K562 (cell line): ENCODE data around the gene MYOM1. TPM values are rescaled to one million over a fixed set of nuclear protein-coding genes. Genes with fewer than 3 reads are reported as not detected.

Experiments used
- ATAC-seq: fragments of 200-7000 bp; cut with Tn5 transposase; 3 replicates; pipeline ENCODE4 v1.9.1; 2020; ENCODE audit warnings: moderate library complexity
- BruUV-seq: library from RNA; stranded (reverse); fragments of 400-500 nt; replicated peaks from 2 replicates; lab custom pipeline; 2021; lab: Mats Ljungman, UMichigan
- CTCF ChIA-PET: fragments of 300-600 bp; formaldehyde crosslinking; extraction: SDS; loops from one replicate; lab custom pipeline; 2021; ENCODE audit warnings: low intra/inter-chr PET ratio; lab: Yijun Ruan, JAX
- POLR2A ChIA-PET: fragments of 300-600, 350-650 bp; sonication (Branson Sonifier 250); formaldehyde crosslinking; extraction: SDS; loops from one replicate; lab custom pipeline; 2021; ENCODE audit warnings: antibody characterized with exemption, inconsistent platforms; lab: Yijun Ruan, JAX
- DNase-seq, 4 experiments: peaks; one replicate each; pipeline versions ENCODE4 v3.0.0 to v3.0.0-alpha.2; 2011 to 2018; ENCODE audit warnings: low spot score in 3 of 4, mixed read lengths in 3 of 4; ENCODE audit errors: extremely low read depth in 1 of 4
- FAIRE-seq: peaks from 2 replicates; lab custom pipeline; 2011; peaks lifted over from hg19 to GRCh38; lab: Jason Lieb, UNC
- H2AFZ ChIP-seq: 2 replicates; pipeline ENCODE4 v1.6.0; 2011; ENCODE audit warnings: low read depth, low read length, control low read depth, inconsistent platforms
- H3K27ac ChIP-seq: fragments of 200-600 bp; 3 replicates; pipeline ENCODE4 v1.8.0; 2011; ENCODE audit warnings: low read depth, mild to moderate bottlenecking, control low read depth, inconsistent platforms, low read length, moderate library complexity, mixed read lengths; ENCODE audit errors: extremely low read depth
- H3K27me3 ChIP-seq, 2 experiments: fragments of 300-600 bp in 1 of 2; 2 replicates in 1 of 2; 3 replicates in 1 of 2; pipeline versions ENCODE4 v1.6.0 to v1.8.0; 2011; ENCODE audit warnings: inconsistent platforms in 2 of 2, low read length in 2 of 2, mild to moderate bottlenecking in 1 of 2, mixed read lengths in 1 of 2, moderate library complexity in 1 of 2; ENCODE audit not compliant: control insufficient read depth in 2 of 2, insufficient read depth in 2 of 2
- H3K36me3 ChIP-seq: fragments of 300-600 bp; 3 replicates; pipeline ENCODE4 v1.8.0; 2011; ENCODE audit warnings: mild to moderate bottlenecking, low read length, inconsistent platforms; ENCODE audit not compliant: control insufficient read depth, insufficient read depth
- H3K4me1 ChIP-seq, 2 experiments: fragments of 200-600 bp in 1 of 2; replicated peaks in 1 of 2; 2 replicates in 1 of 2; 3 replicates in 1 of 2; pipeline versions ENCODE4 v1.5.1 to v1.8.0; 2011; ENCODE audit warnings: inconsistent platforms in 2 of 2, low read length in 2 of 2, mild to moderate bottlenecking in 1 of 2, mixed read lengths in 1 of 2, moderate library complexity in 1 of 2; ENCODE audit not compliant: control insufficient read depth in 2 of 2, insufficient read depth in 2 of 2
- H3K4me2 ChIP-seq: 2 replicates; pipeline ENCODE4 v1.6.1; 2011; ENCODE audit warnings: low read length, control low read depth, inconsistent platforms, mixed read lengths; ENCODE audit not compliant: insufficient read depth
- H3K4me3 ChIP-seq: fragments of 200-600 bp; sonication (generic), shearing (Covaris generic); 2 replicates; pipeline ENCODE4 v1.5.1; 2016; ENCODE audit warnings: control low read depth, inconsistent platforms
- H3K79me2 ChIP-seq: fragments of 200-600 bp; 3 replicates; pipeline ENCODE4 v1.8.0; 2011; ENCODE audit warnings: low read length, inconsistent platforms; ENCODE audit not compliant: control insufficient read depth, insufficient read depth
- H3K9ac ChIP-seq, 2 experiments: 2 replicates each; pipeline versions ENCODE4 v1.6.0 to v1.6.1; 2011; ENCODE audit warnings: low read depth in 2 of 2, low read length in 2 of 2, control low read depth in 1 of 2, inconsistent platforms in 1 of 2, mild to moderate bottlenecking in 1 of 2, mixed read lengths in 1 of 2; ENCODE audit not compliant: insufficient read depth in 1 of 2
- H3K9me1 ChIP-seq: one replicate; pipeline ENCODE4 v1.6.0; 2011; ENCODE audit warnings: inconsistent platforms, mild to moderate bottlenecking, low read length, moderate library complexity; ENCODE audit not compliant: control insufficient read depth, insufficient read depth
- H3K9me3 ChIP-seq: replicated peaks from 2 replicates; pipeline ENCODE4 v1.5.1; 2011; ENCODE audit warnings: low read depth, low read length, inconsistent platforms; ENCODE audit not compliant: control insufficient read depth, insufficient read depth
- H4K20me1 ChIP-seq: replicated peaks from 2 replicates; pipeline ENCODE4 v1.6.1; 2011; ENCODE audit warnings: low read length, inconsistent platforms, mixed read lengths; ENCODE audit not compliant: control insufficient read depth, insufficient read depth
- CREB1 ChIP-seq, 2 experiments: sonication (generic) in 1 of 2; formaldehyde crosslinking in 1 of 2; IDR thresholded peaks; 2 replicates each; pipeline versions ENCODE4 v1.6.1 to v1.8.0; 2012 to 2022; ENCODE audit warnings: inconsistent platforms in 1 of 2, mild to moderate bottlenecking in 1 of 2, missing genetic modification reagents in 1 of 2, moderate library complexity in 1 of 2
- NCOA2 ChIP-seq, 2 experiments: fragments of 450-650 bp; IDR thresholded peaks; 2 replicates each; pipeline ENCODE4 v1.6.1; 2018; ENCODE audit warnings: mild to moderate bottlenecking in 2 of 2, moderate library complexity in 1 of 2; ENCODE audit not compliant: partially characterized antibody in 2 of 2
- NR3C1 ChIP-seq: sonication (generic); formaldehyde crosslinking; IDR thresholded peaks from 2 replicates; pipeline ENCODE4 v1.8.1; 2022; ENCODE audit warnings: missing genetic modification reagents
- POLR3A ChIP-seq: IDR thresholded peaks from 2 replicates; pipeline ENCODE4 v1.6.1; 2011; ENCODE audit warnings: borderline replicate concordance, mild to moderate bottlenecking, moderate library complexity; ENCODE audit not compliant: insufficient read length, insufficient read depth; ENCODE audit errors: extremely low read depth
- POU5F1 ChIP-seq: fragments of 150-350 bp; IDR thresholded peaks from 2 replicates; pipeline ENCODE4 v1.6.1; 2014; ENCODE audit warnings: borderline replicate concordance, low read length, low read depth, mild to moderate bottlenecking; ENCODE audit not compliant: partially characterized antibody
- SMAD4 ChIP-seq: fragments of 250-450 bp; sonication (Bioruptor Pico); conservative IDR thresholded peaks from 2 replicates; pipeline ENCODE4 v1.8.0; 2021; ENCODE audit warnings: inconsistent platforms, mild to moderate bottlenecking, moderate library complexity
- TAF9B ChIP-seq: fragments of 450-650 bp; IDR thresholded peaks from 2 replicates; pipeline ENCODE4 v1.6.1; 2018; ENCODE audit warnings: mild to moderate bottlenecking; ENCODE audit not compliant: partially characterized antibody
- UBTF ChIP-seq, 2 experiments: IDR thresholded peaks; 2 replicates each; pipeline ENCODE4 v1.6.1; 2012; ENCODE audit warnings: improper control_type of control experiment in 2 of 2, low read depth in 2 of 2, low read length in 2 of 2, borderline replicate concordance in 1 of 2
- ZFP36 ChIP-seq: fragments of 150-350 bp; IDR thresholded peaks from 2 replicates; pipeline ENCODE4 v1.6.1; 2018; ENCODE audit warnings: low read length, low read depth; ENCODE audit not compliant: partially characterized antibody
- ZNF124 ChIP-seq: sonication (generic); formaldehyde crosslinking; IDR thresholded peaks from 2 replicates; pipeline ENCODE4 v1.8.1; 2022; ENCODE audit warnings: missing genetic modification reagents
- ZNF197 ChIP-seq: fragments of 200-800 bp; sonication (Bioruptor generic); IDR thresholded peaks from 2 replicates; pipeline ENCODE4 v1.6.1; 2016; ENCODE audit warnings: low read depth, missing genetic modification characterization, missing compliant biosample characterization
- ZNF347 ChIP-seq: fragments of 450-650 bp; formaldehyde crosslinking; IDR thresholded peaks from 2 replicates; pipeline ENCODE4 v1.4.0; 2020; ENCODE audit warnings: low read depth, mild to moderate bottlenecking, moderate library complexity
- ZNF512 ChIP-seq: IDR thresholded peaks from 2 replicates; pipeline ENCODE4 v1.6.1; 2016; ENCODE audit warnings: missing genetic modification characterization, missing compliant biosample characterization
- WGBS: fragments of 100-300 bp; shearing (Covaris generic); methylation state at CpG from one replicate; pipeline ENCODE4 v1.1.6; 2016; ENCODE audit warnings: low coverage, mixed read lengths; ENCODE audit not compliant: insufficient coverage; ENCODE audit errors: missing lambda C conversion rate; 5-methylcytosine and 5-hydroxymethylcytosine counted together
- in situ Hi-C: fragments of 300-500 bp; cut with MboI; formaldehyde crosslinking; loops from 4 replicates; pipeline ENCODE4 v1.15.0; 2018; ENCODE audit warnings: inconsistent platforms, mixed read lengths
- intact Hi-C: fragments of 100-400 bp; cut with micrococcal nuclease; formaldehyde crosslinking; loops from 2 replicates; pipeline ENCODE4 v1.14.2; 2022
- polyA plus RNA-seq, 8 experiments: library from polyadenylated mRNA; depleted of rRNA in 4 of 8; stranded (reverse) in 5 of 8; unstranded in 3 of 8; fragments of >200 nt; fragmentation: Nextera tagmentation in 2 of 8; fragmentation: Illumina TruSeq in 1 of 8; extraction: Ambion mirVana in 2 of 8; extraction: Trizol in 1 of 8; gene quantifications; 2 replicates each; pipeline versions ENCODE4 v1.2.1 to v1.2.3, GENCODE V29; 2011 to 2014; ENCODE audit warnings: inconsistent platforms in 1 of 8, missing spikeins in 1 of 8
- total RNA-seq, 7 experiments: library from RNA; depleted of rRNA in 6 of 7; stranded (reverse); fragments of >200 nt in 6 of 7; fragmentation: Illumina TruSeq in 2 of 7; extraction: Trizol in 2 of 7; gene quantifications; 2 replicates each; pipeline versions ENCODE4 v1.2.1 to v1.2.3, GENCODE V29; 2011 to 2021; ENCODE audit warnings: low replicate concordance in 1 of 7

MYOM1 gene
- total and polyA plus RNA-seq, 9 of the 15 experiments (the other 6 are each of a cell fraction or from before 2014, with no cell fraction given) = 0.01 to 0.62 (median 0.25) TPM

GRCh38 chr18:3067722-3068121, 152.0 kb downstream of the MYOM1 start:
- 37% methylated on average over 5 of the region's 5 CpGs for WGBS
- peaks cover 2 to 5% of the 10 kb centered on the region in 2 experiments; a peak in 4 of 5 replicates for H3K4me1 ChIP-seq
- TF ChIP-seq SMAD4 (CRISPR knock-in tag) (no peak), TAF9B (no peak), POU5F1 (no peak), CREB1 (IDR thresholded peaks at IDR 0.05) (no peak), CREB1 (CRISPR knock-in tag; IDR thresholded peaks at IDR 0.05) (no peak), NR3C1 (CRISPR knock-in tag) (no peak), ZNF197 (CRISPR knock-in tag) (no peak), POLR3A (no peak), ZFP36 (no peak), ZNF347 (CRISPR knock-in tag) (no peak), UBTF (IDR thresholded peaks at IDR 0.05; ENCODE audit: borderline replicate concordance in 1 of 2, low read depth in 2 of 2, low read length in 2 of 2) (no peak), ZNF512 (tag) (no peak), ZNF124 (CRISPR knock-in tag) (no peak), NCOA2 (IDR thresholded peaks at IDR 0.05; ENCODE audit: partially characterized antibody in 2 of 2) (no peak)
- POLR2A ChIA-PET = interaction anchor here (1.0 kb wide), 1 partner anchor 27 kb away, joined by 3 read pairs; no protein-coding TSS in a partner anchor
- H3K79me2 ChIP-seq = no peaks in the 10 kb centered on the region
- no TSS peak for BruUV-seq
- FAIRE-seq (no peak), DNase-seq (no peak), ATAC-seq (no peak)
- H3K9ac ChIP-seq = no peak overlapping the region
- no peaks in the 10 kb centered on the region for H3K27me3 ChIP-seq
- in situ Hi-C loops (loop anchor here (10.0 kb wide), 1 partner anchor 133 kb away; no protein-coding TSS in a partner anchor), intact Hi-C loops (no loop called here)
- H3K9me3 ChIP-seq = no peaks in the 10 kb centered on the region
- H2AFZ ChIP-seq = peak overlapping the region; percentile 41
- no peaks in the 10 kb centered on the region for H3K9me1 ChIP-seq
- H3K4me2 ChIP-seq = no peak overlapping the region
- no peak overlapping the region for H3K4me3 ChIP-seq
- no peaks in the 10 kb centered on the region for H4K20me1 ChIP-seq
- H3K27ac ChIP-seq = no peak overlapping the region
- no peaks in the 10 kb centered on the region for H3K36me3 ChIP-seq
- CTCF ChIA-PET = no interaction called here
